ENCODE data around the gene ZBTB8B.
A peak's percentile ranks its signal among the peaks of the same experiment; 100 is the strongest.
"Not testable (repeated sequence)": the region's sequence is repeated elsewhere in the genome, so short reads cannot be mapped to it uniquely, and the experiment has no call there.

Gene ZBTB8B
- 0 to 4.2 (median 0) reads per million in 17 experiments for total RNA-seq

- no peak for DNase-seq
Observed at GRCh38 chr1:32464716-32465577, at the start of gene ZBTB8B. TSS of gene ZBTB8B (plus strand) at chr1:32465072. CDS start at chr1:32470625, 5,553 bp downstream.

GRCh38 chr1:32421775-32422174 is 43.1 kb upstream of the ZBTB8B start:
- no peak for DNase-seq

GRCh38 chr1:32426489-32427255 is 38.2 kb upstream of the ZBTB8B start:
- DNase-seq: no peak

- DNase-seq: no peak
Observed at GRCh38 chr1:32427264-32427963, 37.5 kb upstream of the ZBTB8B start.

- no peak for DNase-seq
Observed at GRCh38 chr1:32431736-32432400, 33.0 kb upstream of the ZBTB8B start.

GRCh38 chr1:32438136-32438535 is 26.7 kb upstream of the ZBTB8B start:
- no peak for DNase-seq

- not testable (repeated sequence) for DNase-seq
Observed at GRCh38 chr1:32438777-32439176, 26.1 kb upstream of the ZBTB8B start.

GRCh38 chr1:32441467-32441866 is 23.4 kb upstream of the ZBTB8B start:
- not testable (repeated sequence) for DNase-seq

- DNase-seq: no peak
Observed at GRCh38 chr1:32447469-32448185, 17.2 kb upstream of the ZBTB8B start.

- peak; percentile 70 to 79 (median 74) for DNase-seq
Observed at GRCh38 chr1:32448186-32448772, 16.6 kb upstream of the ZBTB8B start.

- peak in 1 of 4 experiments; percentile 24 for DNase-seq
Observed at GRCh38 chr1:32448773-32449456, 16.0 kb upstream of the ZBTB8B start.

- not testable (repeated sequence) for DNase-seq
Observed at GRCh38 chr1:32449457-32449831, 15.4 kb upstream of the ZBTB8B start.

GRCh38 chr1:32454726-32455125 is 10.1 kb upstream of the ZBTB8B start:
- DNase-seq: no peak

GRCh38 chr1:32455958-32456357 is 8.9 kb upstream of the ZBTB8B start:
- no peak for DNase-seq

- DNase-seq: not testable (repeated sequence)
Observed at GRCh38 chr1:32458798-32459197, 6.1 kb upstream of the ZBTB8B start.

- not testable (repeated sequence) for DNase-seq
Observed at GRCh38 chr1:32462977-32463376, 1.9 kb upstream of the ZBTB8B start.

GRCh38 chr1:32464191-32464715 is 619 bp upstream of the ZBTB8B start:
- DNase-seq: no peak

- peak in 2 of 4 experiments; percentile 32 to 41 for DNase-seq
Observed at GRCh38 chr1:32465578-32465933, 684 bp downstream of the ZBTB8B start.

GRCh38 chr1:32466761-32467160 is 1.9 kb downstream of the ZBTB8B start:
- DNase-seq: no peak

- DNase-seq: no peak
Observed at GRCh38 chr1:32468791-32469190, 3.9 kb downstream of the ZBTB8B start.
